ENCODE measurements around the gene ANO10. TPM values are rescaled to one million over a fixed set of nuclear protein-coding genes. Genes with fewer than 3 reads are reported as not detected.

The ANO10 gene
- total and polyA plus RNA-seq, 2 donors (not counting 3 experiments of a cell fraction or from before 2014, with no cell fraction given) = 28.4 to 45.8 TPM

DNA sequence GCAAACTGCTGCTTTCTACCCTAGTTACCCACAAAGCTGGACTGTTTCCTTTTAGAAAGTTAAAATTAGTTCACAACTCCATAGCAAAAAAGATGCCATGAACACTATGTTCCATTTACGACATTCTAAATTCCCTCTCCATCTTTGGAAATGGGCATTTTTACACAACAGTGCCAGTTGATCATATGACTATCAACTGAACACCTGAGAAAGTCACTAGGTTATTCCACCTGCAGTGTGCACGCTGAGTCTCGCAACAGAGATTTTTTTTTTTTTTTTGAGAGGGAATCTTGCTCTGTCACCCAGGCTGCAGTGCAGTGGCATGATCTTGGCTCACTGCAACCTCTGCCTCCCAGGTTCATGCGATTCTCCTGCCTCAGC lies 215.2 kb downstream of the ANO10 start:
- no peaks in the 10 kb centered on the region for H3K27me3 ChIP-seq (ENCODE audit: control insufficient read depth in 2 of 2, insufficient read depth in 2 of 2, low read length in 2 of 2)
- no peaks in the 10 kb centered on the region for H3K36me3 ChIP-seq (ENCODE audit: control insufficient read depth in 2 of 2, extremely low read depth in 1 of 2, insufficient read depth in 2 of 2, low read length in 2 of 2)
- no peaks in the 10 kb centered on the region for H3K9me1 ChIP-seq (replicated peaks; ENCODE audit: control insufficient read depth, extremely low read depth, insufficient read depth, low read length)
- no peaks in the 10 kb centered on the region for H3K79me2 ChIP-seq (ENCODE audit: control insufficient read depth, insufficient read depth, low read length)
- H3K27ac ChIP-seq (ENCODE audit: insufficient read depth, low read depth, low read length) = no peak overlapping the region
- ChIA-PET CTCF (interaction anchor here (0.6 to 1.4 kb wide), 4 partner anchors 9 to 106 kb away, joined by 3 to 5 read pairs (median 4); no protein-coding TSS in a partner anchor), POLR2A (no interaction called here)
- dilution Hi-C loops (cut with MboI; ENCODE audit: extremely low pct_ligation_motif_present, low sequenced_read_pairs) = no loop called here
- DNase-seq (ENCODE audit: low read depth, low spot score) (no peak), FAIRE-seq (no peak)
- no peak overlapping the region for H3K9ac ChIP-seq (replicated peaks; ENCODE audit: extremely low read depth, insufficient read depth, low read length)
- no peaks in the 10 kb centered on the region for H4K20me1 ChIP-seq (replicated peaks; ENCODE audit: control insufficient read depth, extremely low read depth, insufficient read depth, low read length)
- BruUV-seq (replicated peaks) = no TSS peak
- TF ChIP-seq EZH2 (IDR thresholded peaks at IDR 0.05; ENCODE audit: borderline replicate concordance, low read depth, low read length, severe bottlenecking) = no peak
- no peak overlapping the region for H2AFZ ChIP-seq (ENCODE audit: low read depth, low read length)
- H3K4me2 ChIP-seq (ENCODE audit: insufficient read depth, low read length) = no peak overlapping the region
- intact Hi-C loops (cut with micrococcal nuclease) = no loop called here
- no peak overlapping the region for H3K4me3 ChIP-seq (replicated peaks in 1 of 3; ENCODE audit: insufficient read depth in 1 of 3, low read depth in 1 of 3, low read length in 3 of 3)
- no peaks in the 10 kb centered on the region for H3K4me1 ChIP-seq (ENCODE audit: control insufficient read depth, extremely low read depth, insufficient read depth, low read length)
- H3K9me3 ChIP-seq (replicated peaks; ENCODE audit: control insufficient read depth, insufficient read depth, low read length) = no peaks in the 10 kb centered on the region

DNA sequence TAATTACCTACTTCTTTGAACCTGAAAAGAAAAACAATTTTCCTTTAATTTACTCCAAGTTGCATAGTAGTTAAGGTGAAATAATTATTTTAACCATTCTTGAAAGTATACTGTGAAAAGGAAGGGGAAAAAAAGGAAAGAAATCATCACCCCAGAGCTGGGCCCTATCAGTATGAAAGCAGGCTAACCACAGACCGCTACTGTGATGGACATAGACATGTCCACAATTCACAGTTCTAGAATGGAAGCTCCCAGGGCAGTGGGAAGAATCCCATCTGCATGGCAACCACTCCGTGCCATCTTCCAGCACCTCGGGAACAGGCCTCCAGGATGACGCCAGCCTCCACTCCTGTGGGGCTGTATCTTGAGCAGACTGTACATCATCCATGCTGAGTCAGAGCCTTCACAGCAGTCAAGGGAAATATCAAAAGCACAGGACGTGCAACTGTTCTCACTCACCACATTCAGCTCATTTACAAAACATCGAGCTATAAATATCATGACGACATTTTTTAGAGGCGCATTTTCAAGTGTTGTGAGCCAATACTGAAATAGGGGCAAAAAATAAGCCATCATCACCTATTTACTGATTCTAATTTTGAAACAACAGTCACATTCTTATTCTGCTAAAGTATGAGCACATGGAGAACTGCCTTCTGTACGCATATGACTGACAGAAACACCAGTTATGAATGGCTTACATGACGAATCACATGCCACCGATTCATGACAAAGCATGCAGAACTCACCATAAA lies 215.7 kb downstream of the ANO10 start:
- POLR2A ChIA-PET = no interaction called here

More for the DNA sequence above, 215.7 kb downstream of the ANO10 start:
- intact Hi-C loops (cut with micrococcal nuclease) (no loop called here), dilution Hi-C loops (cut with MboI; ENCODE audit: extremely low pct_ligation_motif_present, low sequenced_read_pairs) (no loop called here)
- no peak overlapping the region for H3K4me3 ChIP-seq (replicated peaks in 1 of 3; ENCODE audit: insufficient read depth in 1 of 3, low read depth in 1 of 3, low read length in 3 of 3)
- CTCF ChIA-PET = interaction anchor here (0.6 to 1.4 kb wide), 5 partner anchors 10 to 106 kb away, joined by 3 to 5 read pairs (median 3); no protein-coding TSS in a partner anchor
- H2AFZ ChIP-seq (ENCODE audit: low read depth, low read length) = no peak overlapping the region
- TF ChIP-seq POLR2AphosphoS5 (IDR thresholded peaks at IDR 0.05; ENCODE audit: insufficient read depth, low read depth, low read length) (no peak), GATA2 (IDR thresholded peaks at IDR 0.05; ENCODE audit: insufficient read depth, insufficient read length, low read depth, low read length) (no peak), POLR2A (IDR thresholded peaks at IDR 0.05; ENCODE audit: low read depth, low read length) (no peak), MYC (IDR thresholded peaks at IDR 0.05; ENCODE audit: low read depth, low read length) (no peak), JUN (IDR thresholded peaks at IDR 0.05; ENCODE audit: borderline replicate concordance, insufficient read depth, insufficient read length, low read depth) (no peak), FOS (IDR thresholded peaks at IDR 0.05; ENCODE audit: borderline replicate concordance, insufficient read depth, low read length) (peak; percentile 9)
- TF ChIP-seq, protein P1, sequence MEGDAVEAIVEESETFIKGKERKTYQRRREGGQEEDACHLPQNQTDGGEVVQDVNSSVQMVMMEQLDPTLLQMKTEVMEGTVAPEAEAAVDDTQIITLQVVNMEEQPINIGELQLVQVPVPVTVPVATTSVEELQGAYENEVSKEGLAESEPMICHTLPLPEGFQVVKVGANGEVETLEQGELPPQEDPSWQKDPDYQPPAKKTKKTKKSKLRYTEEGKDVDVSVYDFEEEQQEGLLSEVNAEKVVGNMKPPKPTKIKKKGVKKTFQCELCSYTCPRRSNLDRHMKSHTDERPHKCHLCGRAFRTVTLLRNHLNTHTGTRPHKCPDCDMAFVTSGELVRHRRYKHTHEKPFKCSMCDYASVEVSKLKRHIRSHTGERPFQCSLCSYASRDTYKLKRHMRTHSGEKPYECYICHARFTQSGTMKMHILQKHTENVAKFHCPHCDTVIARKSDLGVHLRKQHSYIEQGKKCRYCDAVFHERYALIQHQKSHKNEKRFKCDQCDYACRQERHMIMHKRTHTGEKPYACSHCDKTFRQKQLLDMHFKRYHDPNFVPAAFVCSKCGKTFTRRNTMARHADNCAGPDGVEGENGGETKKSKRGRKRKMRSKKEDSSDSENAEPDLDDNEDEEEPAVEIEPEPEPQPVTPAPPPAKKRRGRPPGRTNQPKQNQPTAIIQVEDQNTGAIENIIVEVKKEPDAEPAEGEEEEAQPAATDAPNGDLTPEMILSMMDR (IDR thresholded peaks at IDR 0.05; ENCODE audit: extremely low read depth in 1 of 2, insufficient read depth in 1 of 2, low read depth in 1 of 2, low read length in 2 of 2) = no peak
- TF ChIP-seq, protein P2, sequence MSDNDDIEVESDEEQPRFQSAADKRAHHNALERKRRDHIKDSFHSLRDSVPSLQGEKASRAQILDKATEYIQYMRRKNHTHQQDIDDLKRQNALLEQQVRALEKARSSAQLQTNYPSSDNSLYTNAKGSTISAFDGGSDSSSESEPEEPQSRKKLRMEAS (IDR thresholded peaks at IDR 0.05; ENCODE audit: insufficient read depth, insufficient read length) = no peak
- H3K9ac ChIP-seq (replicated peaks; ENCODE audit: extremely low read depth, insufficient read depth, low read length) = no peak overlapping the region
- no peaks in the 10 kb centered on the region for H3K9me3 ChIP-seq (replicated peaks; ENCODE audit: control insufficient read depth, insufficient read depth, low read length)
- H3K79me2 ChIP-seq (ENCODE audit: control insufficient read depth, insufficient read depth, low read length) = no peaks in the 10 kb centered on the region
- FAIRE-seq = peak; percentile 71
- no peak overlapping the region for H3K27ac ChIP-seq (ENCODE audit: insufficient read depth, low read depth, low read length)
- DNase-seq (ENCODE audit: low read depth, low spot score) = no peak
- H3K9me1 ChIP-seq (replicated peaks; ENCODE audit: control insufficient read depth, extremely low read depth, insufficient read depth, low read length) = no peaks in the 10 kb centered on the region
- H3K36me3 ChIP-seq (ENCODE audit: control insufficient read depth in 2 of 2, extremely low read depth in 1 of 2, insufficient read depth in 2 of 2, low read length in 2 of 2) = no peaks in the 10 kb centered on the region
- BruUV-seq (replicated peaks) = no TSS peak
- no peaks in the 10 kb centered on the region for H3K4me1 ChIP-seq (ENCODE audit: control insufficient read depth, extremely low read depth, insufficient read depth, low read length)
- no peaks in the 10 kb centered on the region for H3K27me3 ChIP-seq (ENCODE audit: control insufficient read depth in 2 of 2, insufficient read depth in 2 of 2, low read length in 2 of 2)
- no peak overlapping the region for H3K4me2 ChIP-seq (ENCODE audit: insufficient read depth, low read length)
- H4K20me1 ChIP-seq (replicated peaks; ENCODE audit: control insufficient read depth, extremely low read depth, insufficient read depth, low read length) = no peaks in the 10 kb centered on the region
